ENCODE data around the gene UBASH3A.

The UBASH3A gene

GRCh38 chr21:42396799-42397745, 6.6 kb upstream of the UBASH3A start:
- POLR2A ChIA-PET = no interaction called here
- no peak for TF ChIP-seq CTCF (IDR thresholded peaks at IDR 0.05; ENCODE audit: control extremely low read depth, extremely low read depth, low read depth, missing control alignments)
- CTCF ChIA-PET = interaction anchor here (1.2 kb wide), 1 partner anchor 8 kb away, joined by 3 read pairs; no protein-coding TSS in a partner anchor

GRCh38 chr21:42397746-42398394, 5.8 kb upstream of the UBASH3A start:
- no peak for DNase-seq (ENCODE audit: extremely low spot score)
- TF ChIP-seq CTCF (IDR thresholded peaks at IDR 0.05; ENCODE audit: control extremely low read depth, extremely low read depth, low read depth, missing control alignments) = no peak
- CTCF ChIA-PET = interaction anchor here (1.1 to 1.5 kb wide), 3 partner anchors 9 to 88 kb away, joined by 3 to 5 read pairs (median 5); no protein-coding TSS in a partner anchor
- POLR2A ChIA-PET = no interaction called here

More at GRCh38 chr21:42396799-42397745, 6.6 kb upstream of the UBASH3A start:
- no peak for DNase-seq (ENCODE audit: extremely low spot score)

GRCh38 chr21:42398436-42399028, 5.2 kb upstream of the UBASH3A start:
- TF ChIP-seq CTCF (IDR thresholded peaks at IDR 0.05; ENCODE audit: control extremely low read depth, extremely low read depth, low read depth, missing control alignments) = no peak
- CTCF ChIA-PET = interaction anchor here (0.8 to 1.5 kb wide), 8 partner anchors 10 to 234 kb away, joined by 3 to 5 read pairs (median 3); no protein-coding TSS in a partner anchor
- DNase-seq (ENCODE audit: extremely low spot score) = no peak
- POLR2A ChIA-PET = interaction anchor here (0.8 kb wide), 1 partner anchor 11 kb away, joined by 3 read pairs; no protein-coding TSS in a partner anchor

- ChIA-PET CTCF (interaction anchor here (1.0 kb wide), 1 partner anchor 50 kb away, joined by 3 read pairs; no protein-coding TSS in a partner anchor), POLR2A (no interaction called here)
- TF ChIP-seq CTCF (IDR thresholded peaks at IDR 0.05; ENCODE audit: control extremely low read depth, extremely low read depth, low read depth, missing control alignments) = no peak
- no peak for DNase-seq (ENCODE audit: extremely low spot score)
Measured at GRCh38 chr21:42400525-42400924, 3.2 kb upstream of the UBASH3A start.

GRCh38 chr21:42401154-42401553, 2.5 kb upstream of the UBASH3A start:
- ChIA-PET CTCF (interaction anchor here (1.0 kb wide), 1 partner anchor 50 kb away, joined by 3 read pairs; no protein-coding TSS in a partner anchor), POLR2A (no interaction called here)
- no peak for DNase-seq (ENCODE audit: extremely low spot score)
- TF ChIP-seq CTCF (IDR thresholded peaks at IDR 0.05; ENCODE audit: control extremely low read depth, extremely low read depth, low read depth, missing control alignments) = no peak

- ChIA-PET POLR2A (no interaction called here), CTCF (interaction anchor here (1.9 to 2.1 kb wide), 2 partner anchors 28 to 41 kb away, joined by 5 read pairs; no protein-coding TSS in a partner anchor)
- TF ChIP-seq CTCF (IDR thresholded peaks at IDR 0.05; ENCODE audit: control extremely low read depth, extremely low read depth, low read depth, missing control alignments) = no peak
- no peak for DNase-seq (ENCODE audit: extremely low spot score)
Measured at GRCh38 chr21:42401820-42402251, 1.9 kb upstream of the UBASH3A start.
